LoVo (cell line): ENCODE results near the gene SFXN1.
"Not testable (repeated sequence)": the region's sequence is repeated elsewhere in the genome, so short reads cannot be mapped to it uniquely, and the experiment has no call there.

ENCODE experiments used
- DNase-seq: peaks from one replicate; pipeline ENCODE4 v3.0.0-alpha.2; 2016; ENCODE audit warnings: low spot score

SFXN1 gene

GRCh38 chr5:175494264-175495183 is 16.2 kb downstream of the SFXN1 start:
- peak; percentile 27 for DNase-seq

GRCh38 chr5:175501759-175502158 is 23.4 kb downstream of the SFXN1 start:
- no peak for DNase-seq

- not testable (repeated sequence) for DNase-seq
Observed at GRCh38 chr5:175507671-175508070, 29.3 kb downstream of the SFXN1 start.

- no peak for DNase-seq
Observed at GRCh38 chr5:175508896-175509295, 30.5 kb downstream of the SFXN1 start.

- DNase-seq = no peak
Observed at GRCh38 chr5:175513297-175513696, 34.9 kb downstream of the SFXN1 start.

- DNase-seq = no peak
Observed at GRCh38 chr5:175513726-175514125, 35.4 kb downstream of the SFXN1 start.

- no peak for DNase-seq
Observed at GRCh38 chr5:175516933-175517823, 38.8 kb downstream of the SFXN1 start.

GRCh38 chr5:175517824-175518450 is 39.6 kb downstream of the SFXN1 start:
- no peak for DNase-seq

GRCh38 chr5:175519006-175519405 is 40.6 kb downstream of the SFXN1 start:
- DNase-seq = no peak

GRCh38 chr5:175520321-175520720 is 42.0 kb downstream of the SFXN1 start:
- DNase-seq = no peak

GRCh38 chr5:175520873-175521272 is 42.5 kb downstream of the SFXN1 start:
- DNase-seq = no peak

- DNase-seq = no peak
Observed at GRCh38 chr5:175521313-175521833, 43.0 kb downstream of the SFXN1 start.

GRCh38 chr5:175523292-175523691 is 44.9 kb downstream of the SFXN1 start:
- no peak for DNase-seq

GRCh38 chr5:175524211-175524610 is 45.9 kb downstream of the SFXN1 start:
- DNase-seq = no peak

GRCh38 chr5:175526691-175527090 is 48.3 kb downstream of the SFXN1 start:
- no peak for DNase-seq

- no peak for DNase-seq
Observed at GRCh38 chr5:175531361-175531760, 53.0 kb downstream of the SFXN1 start.

GRCh38 chr5:175534070-175534932 is 55.9 kb downstream of the SFXN1 start:
- DNase-seq = peak; percentile 83

- not testable (repeated sequence) for DNase-seq
Observed at GRCh38 chr5:175535331-175535730, 57.0 kb downstream of the SFXN1 start.

GRCh38 chr5:175535796-175536195 is 57.4 kb downstream of the SFXN1 start:
- DNase-seq = no peak

GRCh38 chr5:175538576-175538975 is 60.2 kb downstream of the SFXN1 start:
- no peak for DNase-seq

GRCh38 chr5:175539936-175540335 is 61.6 kb downstream of the SFXN1 start:
- DNase-seq = no peak
